GM10248 (cell line): Measurements from ENCODE around the gene CHST11.

Source experiments
- CTCF ChIA-PET: fragments of 300-600 bp; sonication (Branson Sonifier 250); formaldehyde crosslinking; extraction: SDS; loops from one replicate; lab custom pipeline; 2021; ENCODE audit warnings: antibody characterized with exemption; lab: Yijun Ruan, JAX
- POLR2A ChIA-PET: fragments of 350-650 bp; sonication (Branson Sonifier 250); formaldehyde crosslinking; extraction: SDS; loops from one replicate; lab custom pipeline; 2020; ENCODE audit warnings: antibody characterized with exemption; lab: Yijun Ruan, JAX
- DNase-seq: peaks from one replicate; pipeline ENCODE4 v3.0.0; 2012; ENCODE audit errors: extremely low spot score
- CTCF ChIP-seq: IDR thresholded peaks from 2 replicates; pipeline ENCODE4 v1.5.1; 2012; ENCODE audit warnings: mild to moderate bottlenecking, low read depth; ENCODE audit errors: extremely low read depth, missing control alignments, control extremely low read depth

CHST11 gene

GRCh38 chr12:104454997-104455396 lies 1.8 kb upstream of the CHST11 start:
- POLR2A ChIA-PET: no interaction called here
- CTCF ChIA-PET: no interaction called here
- no peak for DNase-seq
- TF ChIP-seq CTCF: no peak

DNA sequence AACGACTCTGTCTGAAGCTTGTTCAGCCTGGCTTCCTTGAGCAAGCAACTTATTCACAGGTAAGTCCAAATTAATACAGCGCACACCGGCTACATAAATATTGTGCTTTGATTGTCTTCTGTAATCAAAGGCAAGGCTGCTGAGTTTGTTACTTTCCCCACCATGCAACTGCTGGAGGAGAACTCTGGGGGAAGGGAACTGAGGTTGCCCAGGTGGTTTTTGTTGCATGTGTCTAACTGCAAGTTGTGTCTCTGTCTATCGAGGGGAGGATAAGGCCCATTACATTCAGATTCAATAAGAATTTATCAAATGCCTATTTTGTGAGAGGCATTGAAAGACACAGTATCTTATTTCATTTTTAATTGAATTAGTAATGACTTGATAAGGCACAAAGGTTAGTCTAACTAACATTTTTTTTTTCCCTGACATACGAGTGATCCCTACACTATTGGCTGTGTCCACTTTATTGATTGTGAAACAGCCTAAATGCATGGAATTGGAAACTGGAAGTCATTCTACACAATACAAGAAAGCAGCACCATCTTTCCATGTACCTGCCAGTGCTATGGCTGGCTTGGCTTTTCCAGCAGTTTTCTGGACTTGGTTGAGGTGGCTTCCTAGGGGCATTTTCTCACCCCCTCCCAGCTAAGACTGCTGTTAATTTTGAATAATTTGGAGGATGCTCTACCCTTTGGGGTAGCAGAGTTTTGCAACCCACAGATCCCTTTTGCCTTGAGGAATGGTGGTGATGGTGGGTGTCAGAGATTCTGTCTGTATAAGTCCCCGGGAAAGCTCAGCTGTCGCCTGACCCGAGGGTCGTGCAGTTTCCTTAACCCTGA lies 951 bp upstream of the CHST11 start:
- POLR2A ChIA-PET: no interaction called here
- TF ChIP-seq CTCF: no peak
- CTCF ChIA-PET: interaction anchor here (1.2 to 3.5 kb wide), 7 partner anchors 11 to 335 kb away, joined by 3 to 18 read pairs (median 3); no protein-coding TSS in a partner anchor
- no peak for DNase-seq

GRCh38 chr12:104456950-104457745 lies 400 bp downstream of the CHST11 start:
- peak; percentile 62 for DNase-seq
- ChIA-PET CTCF (interaction anchor here (1.0 to 3.5 kb wide), 13 partner anchors 10 to 333 kb away, joined by 3 to 18 read pairs (median 4); no protein-coding TSS in a partner anchor), POLR2A (no interaction called here)
- TF ChIP-seq CTCF: peak; percentile 52

DNA sequence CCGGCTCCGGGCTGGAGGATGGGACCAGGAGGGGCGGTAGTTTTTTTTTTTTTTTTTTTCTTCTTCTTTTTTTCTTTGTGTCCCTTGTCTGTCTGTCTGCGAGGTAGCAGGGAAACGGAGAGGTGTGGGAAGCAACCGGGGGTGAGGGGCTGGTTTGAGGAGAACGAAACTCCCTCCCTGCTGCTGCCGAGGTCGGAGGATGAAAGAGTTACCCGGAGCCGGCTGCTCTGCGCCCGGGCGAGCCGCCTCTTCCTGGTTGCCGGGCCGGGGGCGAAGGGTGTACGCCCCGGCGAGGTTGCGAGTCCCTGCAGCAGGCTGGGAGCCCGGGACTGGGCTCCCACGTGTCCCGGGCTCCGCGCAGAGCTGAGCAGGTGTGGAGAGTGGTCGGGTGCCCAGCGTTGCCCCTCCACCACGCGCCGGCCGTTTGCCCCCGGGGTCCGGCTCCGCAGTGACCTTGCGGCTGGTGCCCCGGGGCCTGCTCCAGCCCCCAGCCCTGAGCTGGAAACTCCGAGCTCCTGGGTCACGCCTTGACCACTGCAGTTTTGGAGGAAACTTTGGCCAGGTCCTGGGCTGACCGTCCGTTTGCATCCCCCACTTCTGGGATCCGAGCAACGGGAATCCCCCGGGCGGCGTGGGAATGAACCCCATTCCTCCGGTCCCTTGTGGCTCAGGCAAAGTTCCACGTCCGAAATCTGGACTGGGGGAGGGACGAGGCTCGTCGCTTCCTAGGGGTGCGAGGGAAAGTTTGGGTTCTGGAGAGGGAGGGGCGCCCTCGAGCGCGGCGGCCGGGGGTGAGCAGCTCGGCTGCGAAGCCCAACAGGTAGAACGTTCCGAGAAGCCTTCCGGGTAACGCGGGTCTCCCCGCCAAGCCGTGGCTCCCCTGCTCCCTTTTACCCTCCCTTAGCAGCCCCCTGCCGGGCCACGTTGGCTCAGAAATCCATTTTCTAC lies 1.3 kb downstream of the CHST11 start:
- DNase-seq: peak; percentile 70
- TF ChIP-seq CTCF: no peak
- CTCF ChIA-PET: interaction anchor here (1.0 to 3.7 kb wide), 13 partner anchors 9 to 196 kb away, joined by 3 to 20 read pairs (median 4); no protein-coding TSS in a partner anchor
- POLR2A ChIA-PET: interaction anchor here (1.9 kb wide), 1 partner anchor 146 kb away, joined by 4 read pairs; no protein-coding TSS in a partner anchor

- no peak for DNase-seq
- no peak for TF ChIP-seq CTCF
- POLR2A ChIA-PET: interaction anchor here (1.4 to 1.9 kb wide), 2 partner anchors 14 to 145 kb away, joined by 4 to 5 read pairs; no protein-coding TSS in a partner anchor
- CTCF ChIA-PET: interaction anchor here (0.7 to 3.7 kb wide), 12 partner anchors 14 to 146 kb away, joined by 3 to 20 read pairs (median 4); no protein-coding TSS in a partner anchor
Observed at GRCh38 chr12:104458694-104459367, 2.1 kb downstream of the CHST11 start.
